K562 (cell line): ENCODE data around the gene MMEL1. TPM values are rescaled to one million over a fixed set of nuclear protein-coding genes. Genes with fewer than 3 reads are reported as not detected.

Source experiments
- COPS2 ChIP-seq: fragments of 450-650 bp; conservative IDR thresholded peaks from 2 replicates; pipeline ENCODE4 v1.6.1; 2016; ENCODE audit warnings: mild to moderate bottlenecking, moderate library complexity
- CREBBP ChIP-seq: IDR thresholded peaks from one replicate; pipeline ENCODE4 v1.6.1; 2012; ENCODE audit warnings: low read depth, mild to moderate bottlenecking, control low read depth, inconsistent platforms, low read length
- ELF1 ChIP-seq: fragments of 200-800 bp; sonication (Bioruptor generic); IDR thresholded peaks from 2 replicates; pipeline ENCODE4 v1.6.1; 2016; ENCODE audit warnings: missing genetic modification characterization, missing compliant biosample characterization
- IFI16 ChIP-seq: fragments of 250-450 bp; sonication (Bioruptor Pico); IDR thresholded peaks from 2 replicates; pipeline ENCODE4 v2.1.2; 2022; ENCODE audit warnings: mild to moderate bottlenecking, inconsistent platforms
- PBX2 ChIP-seq, 2 experiments: IDR thresholded peaks in 1 of 2; conservative IDR thresholded peaks in 1 of 2; 2 replicates each; pipeline ENCODE4 v1.6.1; 2016; ENCODE audit warnings: low read depth in 2 of 2, mild to moderate bottlenecking in 1 of 2, missing compliant biosample characterization in 1 of 2, missing genetic modification characterization in 1 of 2, moderate library complexity in 1 of 2
- POLR2AphosphoS2 ChIP-seq: IDR thresholded peaks from 2 replicates; pipeline ENCODE4 v1.6.1; 2012; ENCODE audit warnings: low read length, improper control_type of control experiment
- SMARCA5 ChIP-seq: fragments of 450-650 bp; IDR thresholded peaks from 2 replicates; pipeline ENCODE4 v1.6.1; 2016
- SP2 ChIP-seq: IDR thresholded peaks from 2 replicates; pipeline ENCODE4 v1.6.1; 2011; ENCODE audit warnings: mild to moderate bottlenecking, low read depth, low read length, moderate library complexity; ENCODE audit not compliant: poor library complexity, severe bottlenecking; ENCODE audit errors: extremely low read depth
- TFAP4 ChIP-seq: sonication (generic); formaldehyde crosslinking; IDR thresholded peaks from 2 replicates; pipeline ENCODE4 v1.8.0; 2022; ENCODE audit warnings: missing genetic modification reagents, mild to moderate bottlenecking, moderate library complexity, borderline replicate concordance
- U2AF2 ChIP-seq: fragments of 200-400 bp; formaldehyde crosslinking; optimal IDR thresholded peaks from 2 replicates; pipeline ENCODE3; 2017; ENCODE audit warnings: low read depth, mild to moderate bottlenecking, low read length
- ZBTB49 ChIP-seq: sonication (generic); formaldehyde crosslinking; IDR thresholded peaks from 2 replicates; pipeline ENCODE4 v1.8.0; 2022; ENCODE audit warnings: missing genetic modification reagents, mild to moderate bottlenecking, borderline replicate concordance
- ZNF395 ChIP-seq: fragments of 200-800 bp; sonication (Bioruptor generic); IDR thresholded peaks from 2 replicates; pipeline ENCODE4 v1.6.1; 2017; ENCODE audit warnings: missing genetic modification characterization, missing compliant biosample characterization
- ZNF57 ChIP-seq: fragments of 450-650 bp; formaldehyde crosslinking; IDR thresholded peaks from 2 replicates; pipeline ENCODE4 v1.4.0; 2020; ENCODE audit warnings: mild to moderate bottlenecking, moderate library complexity
- ZZZ3 ChIP-seq: fragments of 450-650 bp; IDR thresholded peaks from 2 replicates; pipeline ENCODE4 v1.6.1; 2016; ENCODE audit warnings: antibody characterized with exemption, mild to moderate bottlenecking, moderate library complexity
- polyA plus RNA-seq, 8 experiments: library from polyadenylated mRNA; depleted of rRNA in 4 of 8; stranded (reverse) in 5 of 8; unstranded in 3 of 8; fragments of >200 nt; fragmentation: Nextera tagmentation in 2 of 8; fragmentation: Illumina TruSeq in 1 of 8; extraction: Ambion mirVana in 2 of 8; extraction: Trizol in 1 of 8; gene quantifications; 2 replicates each; pipeline versions ENCODE4 v1.2.1 to v1.2.3, GENCODE V29; 2011 to 2014; ENCODE audit warnings: inconsistent platforms in 1 of 8, missing spikeins in 1 of 8
- total RNA-seq, 7 experiments: library from RNA; depleted of rRNA in 6 of 7; stranded (reverse); fragments of >200 nt in 6 of 7; fragmentation: Illumina TruSeq in 2 of 7; extraction: Trizol in 2 of 7; gene quantifications; 2 replicates each; pipeline versions ENCODE4 v1.2.1 to v1.2.3, GENCODE V29; 2011 to 2021; ENCODE audit warnings: low replicate concordance in 1 of 7
- TF ChIP-seq, protein P1 (sequence below): fragments of 250-450 bp; sonication (Bioruptor Pico); IDR thresholded peaks from 2 replicates; pipeline ENCODE4 v1.5.1; 2021; ENCODE audit warnings: mild to moderate bottlenecking
- TF ChIP-seq, protein P2 (sequence below): fragments of 450-650 bp; IDR thresholded peaks from one replicate; pipeline ENCODE4 v1.6.1; 2018; ENCODE audit warnings: mild to moderate bottlenecking, moderate library complexity; ENCODE audit not compliant: partially characterized antibody

Gene MMEL1
- total and polyA plus RNA-seq, 9 of the 15 experiments (the other 6 are each of a cell fraction or from before 2014, with no cell fraction given): not detected

- TF ChIP-seq SMARCA5 (no peak), ZNF395 (CRISPR knock-in tag) (no peak), ELF1 (tag) (no peak), ZZZ3 (no peak), U2AF2 (no peak), ZNF57 (CRISPR knock-in tag) (no peak), POLR2AphosphoS2 (no peak), ZBTB49 (no peak), COPS2 (no peak), PBX2 (CRISPR knock-in tag; IDR thresholded peaks at IDR 0.05; ENCODE audit: low read depth) (no peak), PBX2 (tag; conservative IDR thresholded peaks at IDR 0.05; ENCODE audit: low read depth) (no peak), TFAP4 (CRISPR knock-in tag) (peak; percentile 66), IFI16 (CRISPR knock-in tag) (no peak), CREBBP (no peak), SP2 (no peak)
- TF ChIP-seq, protein P1, sequence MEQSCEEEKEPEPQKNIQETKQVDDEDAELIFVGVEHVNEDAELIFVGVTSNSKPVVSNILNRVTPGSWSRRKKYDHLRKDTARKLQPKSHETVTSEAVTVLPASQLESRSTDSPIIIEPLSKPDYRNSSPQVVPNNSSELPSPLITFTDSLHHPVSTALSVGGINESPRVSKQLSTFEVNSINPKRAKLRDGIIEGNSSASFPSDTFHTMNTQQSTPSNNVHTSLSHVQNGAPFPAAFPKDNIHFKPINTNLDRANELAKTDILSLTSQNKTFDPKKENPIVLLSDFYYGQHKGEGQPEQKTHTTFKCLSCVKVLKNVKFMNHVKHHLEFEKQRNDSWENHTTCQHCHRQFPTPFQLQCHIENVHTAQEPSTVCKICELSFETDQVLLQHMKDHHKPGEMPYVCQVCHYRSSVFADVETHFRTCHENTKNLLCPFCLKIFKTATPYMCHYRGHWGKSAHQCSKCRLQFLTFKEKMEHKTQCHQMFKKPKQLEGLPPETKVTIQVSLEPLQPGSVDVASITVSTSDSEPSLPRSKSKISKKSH (CRISPR knock-in tag): no peak
- TF ChIP-seq, protein P2, sequence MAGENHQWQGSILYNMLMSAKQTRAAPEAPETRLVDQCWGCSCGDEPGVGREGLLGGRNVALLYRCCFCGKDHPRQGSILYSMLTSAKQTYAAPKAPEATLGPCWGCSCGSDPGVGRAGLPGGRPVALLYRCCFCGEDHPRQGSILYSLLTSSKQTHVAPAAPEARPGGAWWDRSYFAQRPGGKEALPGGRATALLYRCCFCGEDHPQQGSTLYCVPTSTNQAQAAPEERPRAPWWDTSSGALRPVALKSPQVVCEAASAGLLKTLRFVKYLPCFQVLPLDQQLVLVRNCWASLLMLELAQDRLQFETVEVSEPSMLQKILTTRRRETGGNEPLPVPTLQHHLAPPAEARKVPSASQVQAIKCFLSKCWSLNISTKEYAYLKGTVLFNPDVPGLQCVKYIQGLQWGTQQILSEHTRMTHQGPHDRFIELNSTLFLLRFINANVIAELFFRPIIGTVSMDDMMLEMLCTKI: no peak
Measured at GRCh38 chr1:2556678-2557481, 75.9 kb downstream of the MMEL1 start (continued).
